A549 treated with DMSO at 1 μM for 4 hours (cell line): Measurements from ENCODE around the gene TAS1R1. TPM values are rescaled to one million over a fixed set of nuclear protein-coding genes. Genes with fewer than 3 reads are reported as not detected.

Source experiments
- total RNA-seq: library from RNA; stranded (reverse); fragments of 200-300 nt; extraction: Qiagen RNA extraction; gene quantifications from 5 replicates; pipeline ENCODE4 v1.2.3, GENCODE V29; 2022; ENCODE audit warnings: low read depth

The TAS1R1 gene
- not detected in 5 replicates for total RNA-seq

GRCh38 chr1:6554907-6555778 lies at the start of gene TAS1R1:
Gene TAS1R1, plus strand, starts transcription at chr1:6555307. Its CDS starts 67 bp downstream, at chr1:6555374.

GRCh38 chr1:6554031-6554906 lies 838 bp upstream of the TAS1R1 start, which contains the start of gene NOL9:
Gene NOL9, minus strand, starts transcription at chr1:6554513. Its CDS starts 11 bp downstream, at chr1:6554502.

GRCh38 chr1:6579374-6580118 lies 24.4 kb downstream of the TAS1R1 start, which contains the start of gene ZBTB48:
Gene ZBTB48, plus strand, starts transcription at chr1:6579994. Its CDS starts 616 bp downstream, at chr1:6580610.

GRCh38 chr1:6602669-6603237 lies 47.6 kb downstream of the TAS1R1 start, which contains the start of gene KLHL21:
Gene KLHL21, minus strand, starts transcription at chr1:6602869. Its CDS starts 52 bp downstream, at chr1:6602817.

GRCh38 chr1:6613361-6614018 lies 58.4 kb downstream of the TAS1R1 start, which contains the start of gene PHF13:
Gene PHF13, plus strand, starts transcription at chr1:6613731. Its CDS starts 336 bp downstream, at chr1:6614067.

GRCh38 chr1:6624710-6625583 lies 69.8 kb downstream of the TAS1R1 start, which contains the start of gene THAP3:
Gene THAP3, plus strand, starts transcription at chr1:6624868. Its CDS starts 351 bp downstream, at chr1:6625219.

Other genes with a start within 250 kb of the TAS1R1 start
- 56.2 to 75.5 TPM (median 71.0 TPM) in 5 replicates for gene ACOT7, start 161.5 kb upstream of the TAS1R1 start, total RNA-seq
- gene HES2, start 135.4 kb upstream of the TAS1R1 start, total RNA-seq, result 2.1 to 4.3 TPM (median 3.1 TPM) in 5 replicates
- gene ESPN, start 130.5 kb upstream of the TAS1R1 start, total RNA-seq, result 0.37 to 0.79 TPM (median 0.58 TPM) in 4 of 5 replicates, not detected in the other
- 2.9 to 3.9 TPM (median 3.7 TPM) in 5 replicates for gene TNFRSF25, start 89.1 kb upstream of the TAS1R1 start, total RNA-seq
- 2.4 to 4.1 TPM (median 3.9 TPM) in 5 replicates for gene PLEKHG5, start 63.6 kb upstream of the TAS1R1 start, total RNA-seq
- 3.8 to 6.0 TPM (median 5.4 TPM) in 5 replicates for gene NOL9, start 794 bp upstream of the TAS1R1 start, total RNA-seq
- 12.2 to 16.4 TPM (median 13.7 TPM) in 5 replicates for gene ZBTB48, start 24.7 kb downstream of the TAS1R1 start, total RNA-seq
- gene KLHL21, start 47.6 kb downstream of the TAS1R1 start, total RNA-seq, result 25.1 to 37.1 TPM (median 27.9 TPM) in 5 replicates
- gene PHF13, start 58.4 kb downstream of the TAS1R1 start, total RNA-seq, result 8.4 to 11.6 TPM (median 10.4 TPM) in 5 replicates
- 14.5 to 19.5 TPM (median 19.1 TPM) in 5 replicates for gene THAP3, start 69.6 kb downstream of the TAS1R1 start, total RNA-seq
- gene DNAJC11, start 146.5 kb downstream of the TAS1R1 start, total RNA-seq, result 34.9 to 38.2 TPM (median 36.8 TPM) in 5 replicates
- 63.7 to 75.6 TPM (median 69.4 TPM) in 5 replicates for gene CAMTA1, start 230.1 kb downstream of the TAS1R1 start, total RNA-seq